Medulla oblongata (tissue), 1 donor: ENCODE data around the gene ORM2.

Experiments
- DNase-seq: peaks from one replicate; pipeline ENCODE4 v3.0.0-alpha.2; 2015; ENCODE audit errors: extremely low spot score

Gene ORM2

GRCh38 chr9:114370968-114371320 is 41.3 kb downstream of the ORM2 start:
- DNase-seq = peak; percentile 71

GRCh38 chr9:114371343-114371944 is 41.8 kb downstream of the ORM2 start:
- no peak for DNase-seq

GRCh38 chr9:114371973-114372917 is 42.6 kb downstream of the ORM2 start:
- no peak for DNase-seq

- DNase-seq = peak; percentile 82
Measured at GRCh38 chr9:114372921-114373448, 43.3 kb downstream of the ORM2 start.

- DNase-seq = no peak
Measured at GRCh38 chr9:114373960-114374730, 44.5 kb downstream of the ORM2 start.

- no peak for DNase-seq
Measured at GRCh38 chr9:114374936-114375335, 45.3 kb downstream of the ORM2 start.

GRCh38 chr9:114375386-114376175 is 45.9 kb downstream of the ORM2 start:
- no peak for DNase-seq

GRCh38 chr9:114376586-114377445 is 47.1 kb downstream of the ORM2 start:
- no peak for DNase-seq

- no peak for DNase-seq
Measured at GRCh38 chr9:114378016-114378415, 48.3 kb downstream of the ORM2 start.

GRCh38 chr9:114378883-114379282 is 49.2 kb downstream of the ORM2 start:
- no peak for DNase-seq
